Measurements from ENCODE around the gene NOS1. TPM values are rescaled to one million over a fixed set of nuclear protein-coding genes. Genes with fewer than 3 reads are reported as not detected.

Gene NOS1
- total RNA-seq, result under 1 TPM in 2 of 3 donors, not detected in 1; under 0.01 to 0.16 TPM

DNA sequence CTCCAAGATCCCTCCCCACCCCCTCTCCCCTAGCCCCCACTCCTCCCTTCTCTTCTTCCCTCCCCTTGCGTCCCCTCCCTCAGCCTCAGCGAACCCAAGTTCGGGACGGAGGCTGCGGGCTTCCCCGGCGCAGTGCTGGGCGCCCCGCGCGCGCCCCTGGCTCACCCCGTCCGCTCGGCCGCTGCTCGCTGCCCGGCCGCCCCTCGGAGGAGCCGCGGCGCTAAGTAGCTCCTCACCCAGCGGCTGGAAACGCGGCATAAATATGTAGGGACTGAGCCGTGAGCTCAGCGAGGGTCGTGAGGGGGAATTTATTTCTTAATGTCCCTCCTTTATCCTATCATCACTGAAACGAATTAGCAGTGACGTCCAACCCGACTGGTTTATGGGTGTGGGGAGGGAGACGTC is at the start of gene NOS1:
Gene NOS1 (minus strand): TSS at position 280 of the 405 bp plus-strand sequence. CDS start 30,557 bp downstream, outside the sequence.
- Histone ChIP-seq H3K36me3 (no peaks in the 10 kb centered on the region), H3K9me3 (no peaks in the 10 kb centered on the region), H3K4me3 (peak within 1 kb of the TSS in 2 of 3 donors; percentile 40 to 53), H3K27ac (no peak within 1 kb of the TSS), H3K27me3 (peaks cover 0 to 82% of the 10 kb centered on the region in 2 donors), H3K4me1 (no peaks in the 10 kb centered on the region)
- TF ChIP-seq, protein P1, sequence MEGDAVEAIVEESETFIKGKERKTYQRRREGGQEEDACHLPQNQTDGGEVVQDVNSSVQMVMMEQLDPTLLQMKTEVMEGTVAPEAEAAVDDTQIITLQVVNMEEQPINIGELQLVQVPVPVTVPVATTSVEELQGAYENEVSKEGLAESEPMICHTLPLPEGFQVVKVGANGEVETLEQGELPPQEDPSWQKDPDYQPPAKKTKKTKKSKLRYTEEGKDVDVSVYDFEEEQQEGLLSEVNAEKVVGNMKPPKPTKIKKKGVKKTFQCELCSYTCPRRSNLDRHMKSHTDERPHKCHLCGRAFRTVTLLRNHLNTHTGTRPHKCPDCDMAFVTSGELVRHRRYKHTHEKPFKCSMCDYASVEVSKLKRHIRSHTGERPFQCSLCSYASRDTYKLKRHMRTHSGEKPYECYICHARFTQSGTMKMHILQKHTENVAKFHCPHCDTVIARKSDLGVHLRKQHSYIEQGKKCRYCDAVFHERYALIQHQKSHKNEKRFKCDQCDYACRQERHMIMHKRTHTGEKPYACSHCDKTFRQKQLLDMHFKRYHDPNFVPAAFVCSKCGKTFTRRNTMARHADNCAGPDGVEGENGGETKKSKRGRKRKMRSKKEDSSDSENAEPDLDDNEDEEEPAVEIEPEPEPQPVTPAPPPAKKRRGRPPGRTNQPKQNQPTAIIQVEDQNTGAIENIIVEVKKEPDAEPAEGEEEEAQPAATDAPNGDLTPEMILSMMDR (IDR thresholded peaks at IDR 0.05), result no peak
- no peak for TF ChIP-seq POLR2A (IDR thresholded peaks at IDR 0.05)
- TF ChIP-seq POLR2AphosphoS5 (IDR thresholded peaks at IDR 0.05), result no peak
- intact Hi-C loops (cut with DNase I; ENCODE audit: low total_unique reads), result loop anchor here (5.0 to 10.0 kb wide), 2 partner anchors 233 to 1751 kb away; no protein-coding TSS in a partner anchor
- no peak for DNase-seq (ENCODE audit: low spot score in 2 of 2)

DNA sequence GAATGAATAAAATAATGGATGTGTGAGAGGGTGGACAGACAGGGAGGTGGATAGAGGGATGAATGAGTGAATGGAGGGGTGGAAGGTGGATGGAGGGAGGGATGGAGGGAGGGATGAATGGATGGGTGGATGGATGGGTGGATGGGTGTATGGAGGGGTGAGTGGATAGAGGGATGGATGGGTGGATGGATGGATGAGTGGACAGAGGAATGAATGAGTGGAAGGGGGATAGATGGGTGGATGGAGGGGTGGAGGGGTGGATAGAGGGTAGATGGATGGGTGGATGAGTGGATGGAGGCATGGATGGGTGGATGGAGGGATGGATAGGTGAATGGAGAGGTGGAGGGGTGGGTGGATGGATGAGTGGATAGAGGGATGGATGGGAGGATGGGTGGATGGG is 47.9 kb upstream of the NOS1 start:
- H3K36me3 ChIP-seq, result no peaks in the 10 kb centered on the region
- no peaks in the 10 kb centered on the region for H3K9me3 ChIP-seq
- DNase-seq (ENCODE audit: low spot score in 2 of 2), result no peak
- intact Hi-C loops (cut with DNase I; ENCODE audit: low total_unique reads), result no loop called here
- no peaks in the 10 kb centered on the region for H3K4me1 ChIP-seq
- no peaks in the 10 kb centered on the region for H3K27me3 ChIP-seq
- H3K4me3 ChIP-seq, result no peak overlapping the region
- H3K27ac ChIP-seq, result peak overlapping the region in 1 of 2 donors; percentile 60
- TF ChIP-seq POLR2AphosphoS5 (IDR thresholded peaks at IDR 0.05), result no peak
- no peak for TF ChIP-seq POLR2A (IDR thresholded peaks at IDR 0.05)
- TF ChIP-seq, protein P1 (IDR thresholded peaks at IDR 0.05), result no peak

DNA sequence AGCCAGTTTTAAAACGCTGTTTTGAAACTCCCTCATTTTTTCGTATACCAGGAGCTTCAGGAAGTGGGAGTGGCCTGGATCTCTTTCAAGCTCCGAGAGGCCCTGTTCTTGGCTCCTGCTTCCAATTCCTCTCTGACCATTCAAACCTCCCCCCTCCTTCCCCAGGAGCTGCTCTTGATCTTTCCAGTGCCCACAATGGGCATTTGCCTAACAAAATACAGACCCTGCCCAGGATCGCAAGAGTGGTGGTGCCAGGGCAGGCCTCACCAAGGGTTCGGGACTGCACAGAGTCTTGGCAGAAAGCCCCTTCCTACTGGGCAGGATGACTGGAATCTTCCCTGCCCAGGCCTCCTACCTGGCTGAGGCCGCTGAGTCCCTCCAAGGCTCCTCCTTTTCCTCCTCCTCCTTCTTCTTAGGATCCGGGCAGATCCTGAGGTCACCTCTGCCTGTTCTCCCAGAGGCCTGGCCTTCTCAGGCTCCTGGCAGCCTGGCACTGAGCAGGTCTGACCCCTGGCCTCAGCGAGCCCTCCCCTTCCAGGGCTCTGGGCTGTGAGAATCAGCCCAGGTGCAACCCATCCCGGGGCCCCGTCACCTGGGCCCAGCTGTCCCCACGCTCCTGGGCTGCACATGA is 46.9 kb upstream of the NOS1 start:
- intact Hi-C loops (cut with DNase I; ENCODE audit: low total_unique reads), result no loop called here
- H3K36me3 ChIP-seq, result no peaks in the 10 kb centered on the region
- DNase-seq (ENCODE audit: low spot score in 2 of 2), result peak in 1 of 2 donors; percentile 76
- TF ChIP-seq, protein P1 (IDR thresholded peaks at IDR 0.05), result no peak
- TF ChIP-seq POLR2AphosphoS5 (IDR thresholded peaks at IDR 0.05) (no peak), POLR2A (IDR thresholded peaks at IDR 0.05) (no peak)
- H3K4me3 ChIP-seq, result peak overlapping the region in 1 of 3 donors; percentile 16
- H3K9me3 ChIP-seq, result peaks cover 0 to 4% of the 10 kb centered on the region in 2 donors
- H3K27ac ChIP-seq, result peak overlapping the region; percentile 7 to 60
- no peaks in the 10 kb centered on the region for H3K4me1 ChIP-seq
- H3K27me3 ChIP-seq, result no peaks in the 10 kb centered on the region

DNA sequence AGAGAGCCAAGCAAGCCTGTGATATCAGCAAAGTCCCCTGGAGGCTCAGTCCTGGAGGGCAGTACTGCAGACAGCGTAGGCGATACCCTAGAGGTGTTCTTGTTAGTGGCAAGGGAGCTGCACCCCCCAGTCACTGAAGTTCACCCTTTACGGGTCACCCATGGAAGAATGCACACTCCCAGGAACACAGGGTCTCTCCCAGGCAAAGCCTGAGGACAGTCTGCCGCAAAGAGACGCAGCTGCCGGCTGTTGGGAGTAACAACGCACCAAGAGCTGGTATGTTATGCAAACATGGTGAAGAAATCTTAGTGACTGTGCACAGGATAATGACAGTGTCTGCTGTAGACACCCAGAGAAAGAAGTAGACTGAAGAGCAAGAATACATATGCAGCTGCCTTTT is 43.5 kb upstream of the NOS1 start:
- DNase-seq (ENCODE audit: low spot score in 2 of 2), result no peak
- Histone ChIP-seq H3K27ac (no peak overlapping the region), H3K36me3 (no peaks in the 10 kb centered on the region), H3K27me3 (no peaks in the 10 kb centered on the region), H3K4me3 (no peak overlapping the region), H3K4me1 (no peaks in the 10 kb centered on the region), H3K9me3 (peaks cover 0 to 4% of the 10 kb centered on the region in 2 donors)
- intact Hi-C loops (cut with DNase I; ENCODE audit: low total_unique reads), result no loop called here
- TF ChIP-seq POLR2A (IDR thresholded peaks at IDR 0.05) (no peak), POLR2AphosphoS5 (IDR thresholded peaks at IDR 0.05) (no peak)
- TF ChIP-seq, protein P1 (IDR thresholded peaks at IDR 0.05), result no peak

DNA sequence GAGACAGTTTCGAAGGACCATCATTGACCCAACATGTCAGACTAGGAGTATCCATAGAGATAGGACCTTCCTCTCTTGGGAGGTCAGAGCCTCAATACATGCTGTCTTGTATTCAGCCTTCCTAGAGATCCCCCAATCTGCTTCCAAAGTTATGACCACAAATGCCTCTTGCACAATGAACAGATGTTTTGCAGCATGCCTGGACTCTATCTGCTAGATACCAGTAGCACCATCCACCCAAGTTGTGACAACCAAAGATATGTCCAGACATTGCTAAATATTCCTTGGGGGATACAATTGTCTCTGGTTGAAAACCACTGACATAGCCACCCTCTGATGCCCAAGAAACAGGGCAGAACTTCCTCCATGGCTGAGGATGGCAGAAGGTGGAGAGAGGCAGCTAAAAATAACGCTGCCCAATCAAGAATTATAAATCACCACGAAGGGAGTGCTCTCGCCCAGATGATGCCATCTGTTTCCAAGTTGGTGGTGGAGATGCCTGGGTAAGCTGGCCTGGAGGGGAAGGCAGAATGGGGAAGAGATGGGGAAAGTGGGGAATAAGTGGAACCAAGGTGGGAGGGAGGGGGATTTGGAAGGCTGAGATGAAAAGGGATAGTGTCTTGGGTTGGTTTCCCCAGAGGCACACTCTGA is 42.9 kb upstream of the NOS1 start:
- intact Hi-C loops (cut with DNase I; ENCODE audit: low total_unique reads), result no loop called here
- Histone ChIP-seq H3K4me1 (no peaks in the 10 kb centered on the region), H3K4me3 (no peak overlapping the region), H3K27ac (no peak overlapping the region), H3K9me3 (peaks cover 0 to 4% of the 10 kb centered on the region in 2 donors), H3K27me3 (no peaks in the 10 kb centered on the region), H3K36me3 (no peaks in the 10 kb centered on the region)
- no peak for DNase-seq (ENCODE audit: low spot score in 2 of 2)
- TF ChIP-seq, protein P1 (IDR thresholded peaks at IDR 0.05), result no peak
- TF ChIP-seq POLR2AphosphoS5 (IDR thresholded peaks at IDR 0.05) (no peak), POLR2A (IDR thresholded peaks at IDR 0.05) (no peak)

Data from breast epithelium (tissue), 4 donors.